ENCODE measurements around the gene NFIA.
A peak's percentile ranks its signal among the peaks of the same experiment; 100 is the strongest.

The NFIA gene

DNA sequence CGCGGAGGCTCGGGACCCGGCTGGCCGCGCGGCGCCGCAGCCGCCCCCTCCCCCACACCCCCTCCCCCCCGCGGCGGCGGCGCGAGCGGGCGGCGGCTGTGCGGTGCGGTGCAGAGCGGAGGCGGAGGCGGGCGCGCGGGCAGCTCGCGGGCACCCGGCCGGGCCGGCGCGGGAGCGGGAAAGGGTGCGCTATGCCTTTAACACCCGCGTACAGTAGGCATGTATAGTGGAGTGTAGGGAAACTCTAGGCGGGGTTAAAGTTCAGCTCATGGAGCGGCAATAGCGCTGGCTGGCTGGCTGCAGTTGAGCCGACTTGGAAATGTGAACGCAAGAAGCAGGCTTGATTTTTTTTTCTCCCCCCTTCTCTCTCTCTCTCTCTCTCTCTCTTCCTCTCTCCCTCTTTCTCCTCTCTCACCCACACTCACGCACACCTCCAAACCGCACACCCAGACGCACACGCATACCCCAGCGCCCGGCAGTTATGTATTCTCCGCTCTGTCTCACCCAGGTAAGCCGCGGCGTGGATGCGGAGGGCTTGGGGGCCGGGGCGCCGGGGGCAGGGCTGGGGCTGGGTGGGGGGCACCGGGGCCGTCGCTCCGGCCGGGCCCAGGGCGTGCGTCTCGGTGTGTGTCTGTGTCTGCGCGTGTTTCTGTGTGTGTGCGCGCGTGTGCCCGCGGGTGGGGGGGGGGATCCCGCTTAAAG is at the start of gene NFIA:
NFIA (plus strand) TSS at position 251 of the 702 bp plus-strand sequence.
- DNase-seq, result peak in 30 of 51 donors; percentile 22 to 74 (median 52)

DNA sequence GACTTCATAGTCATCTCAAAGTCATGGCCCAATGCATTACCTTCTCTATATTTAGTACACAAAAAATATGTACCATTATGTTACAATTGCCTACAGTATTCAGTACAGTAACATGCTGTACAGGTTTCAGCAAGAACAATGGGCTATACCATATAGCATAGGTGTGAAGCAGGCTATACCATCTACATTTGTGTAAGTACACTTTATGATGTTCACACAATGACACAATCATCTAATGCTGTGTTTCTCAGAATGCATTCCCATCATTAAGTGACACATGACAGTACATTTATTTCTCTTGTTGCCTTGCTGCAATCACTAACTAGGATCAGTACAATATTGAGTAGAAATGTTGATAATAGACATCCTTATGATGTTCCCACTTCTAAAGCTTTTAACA is 46.5 kb upstream of the NFIA start:
- DNase-seq, result no peak

DNA sequence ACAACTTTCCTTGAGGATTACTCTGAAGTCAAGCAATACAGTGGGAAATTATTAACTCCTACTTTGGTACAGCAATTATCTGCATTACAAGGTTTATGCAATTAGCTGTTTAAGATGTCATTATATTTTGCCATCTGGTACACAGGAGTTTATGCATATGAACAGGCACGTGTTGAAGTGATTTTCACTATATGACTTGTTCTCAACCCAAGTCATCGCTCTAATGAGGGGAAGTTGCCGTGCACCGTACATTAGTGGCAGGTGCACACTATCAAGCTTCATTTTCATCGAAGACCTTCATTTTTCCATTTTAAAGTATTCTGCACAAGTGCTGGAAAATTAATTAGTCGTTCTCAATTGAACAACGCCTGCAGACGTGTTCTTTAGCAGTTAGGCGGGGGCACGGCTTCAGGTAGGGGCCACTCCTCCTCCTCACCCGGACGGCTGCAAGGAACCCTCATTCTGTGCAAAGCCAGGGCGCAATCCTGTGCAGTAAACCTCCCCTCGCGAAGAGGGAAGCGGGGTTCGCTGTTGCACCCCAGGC is 39.8 kb upstream of the NFIA start:
- no peak for DNase-seq

- DNase-seq, result peak in 50 of 51 donors; percentile 15 to 88 (median 69)
These were observed 39.1 kb upstream of the NFIA start for GRCh38 chr1:61043010-61043820.

GRCh38 chr1:61046434-61046833 is 35.9 kb upstream of the NFIA start:
- no peak for DNase-seq

GRCh38 chr1:61047061-61047460 is 35.3 kb upstream of the NFIA start:
- no peak for DNase-seq

DNA sequence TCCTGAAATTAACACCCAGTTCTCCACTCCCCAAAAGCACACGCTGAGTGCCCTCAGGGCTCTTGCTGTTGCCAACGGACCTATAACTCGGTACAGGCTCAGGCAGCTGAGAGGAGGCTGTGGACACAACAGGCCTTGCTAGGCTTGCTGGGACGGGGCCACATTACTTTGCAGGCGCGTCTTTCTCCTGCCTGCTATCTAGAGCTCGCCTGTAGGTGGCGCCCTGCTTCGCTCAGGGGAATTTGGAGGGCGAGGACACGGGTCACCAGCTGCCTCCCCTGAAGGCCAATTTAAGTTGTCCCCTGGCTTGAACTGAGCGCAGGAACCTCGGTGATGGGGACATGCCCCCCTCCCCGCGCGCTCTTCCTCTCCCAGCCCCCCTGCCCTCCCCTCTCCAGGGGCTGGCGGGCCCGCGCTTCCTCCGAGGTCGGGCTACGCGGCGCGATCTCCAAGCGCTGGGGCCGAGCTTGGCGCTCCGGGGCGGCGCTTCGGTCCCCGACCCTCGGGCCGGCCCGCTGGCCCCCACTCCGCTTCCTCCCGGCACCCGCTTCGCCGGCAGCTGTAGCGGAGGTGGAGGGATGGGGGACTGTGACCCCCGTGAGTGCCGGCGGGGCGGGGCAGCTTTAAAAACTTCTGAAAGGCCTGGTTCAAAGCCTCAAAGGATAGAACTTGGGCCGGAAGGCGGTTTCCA is 32.4 kb upstream of the NFIA start:
- peak; percentile 62 to 96 (median 88) for DNase-seq

DNA sequence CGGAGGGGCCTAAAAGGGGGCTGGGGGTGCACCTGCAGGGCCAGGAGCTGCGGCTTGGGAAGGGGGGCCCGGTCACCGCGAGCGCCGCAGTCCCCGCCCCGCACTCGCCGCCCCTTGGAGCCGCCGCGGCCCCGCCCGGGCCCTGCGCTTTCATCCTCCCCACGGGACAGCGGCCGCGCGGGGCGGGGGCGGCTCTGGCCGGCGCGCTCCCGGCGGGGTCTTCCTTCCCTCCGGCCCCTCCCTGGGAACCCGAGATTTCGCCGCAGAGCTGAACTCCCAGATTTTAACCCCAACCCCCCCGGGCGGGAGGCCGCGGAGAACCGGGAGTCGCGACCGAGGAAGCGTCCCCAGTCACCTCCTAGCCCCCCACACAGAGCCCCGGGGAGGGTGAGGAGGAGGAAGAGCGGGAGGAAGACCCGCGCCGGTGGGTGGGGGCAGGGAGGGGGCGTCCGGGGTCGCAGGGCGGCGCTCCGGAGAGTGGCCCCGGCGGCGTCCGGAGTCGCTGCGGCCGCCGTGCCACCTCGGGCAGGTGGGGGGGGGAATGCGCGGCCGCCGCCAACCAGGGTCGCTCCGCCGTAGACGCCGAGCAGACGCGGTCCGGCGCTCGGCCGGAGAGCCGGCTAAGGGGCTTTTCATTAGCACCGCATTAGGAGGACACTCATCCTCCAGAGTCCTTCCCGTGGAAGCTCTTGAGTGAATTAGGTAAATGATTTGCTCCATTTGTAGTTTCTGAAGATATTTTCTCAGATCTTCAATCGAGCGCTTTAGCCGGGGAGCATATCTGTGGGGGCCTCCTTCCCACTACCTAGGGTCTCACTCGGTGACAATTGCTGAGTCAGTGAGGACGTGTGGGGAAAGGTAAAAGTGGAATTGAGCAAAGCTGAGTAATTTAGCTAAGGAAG is 31.6 kb upstream of the NFIA start:
- peak in 25 of 51 donors; percentile 31 to 83 (median 64) for DNase-seq

- peak in 1 of 51 donors; percentile 24 for DNase-seq
These were observed 31.0 kb upstream of the NFIA start for GRCh38 chr1:61051443-61051718.

DNA sequence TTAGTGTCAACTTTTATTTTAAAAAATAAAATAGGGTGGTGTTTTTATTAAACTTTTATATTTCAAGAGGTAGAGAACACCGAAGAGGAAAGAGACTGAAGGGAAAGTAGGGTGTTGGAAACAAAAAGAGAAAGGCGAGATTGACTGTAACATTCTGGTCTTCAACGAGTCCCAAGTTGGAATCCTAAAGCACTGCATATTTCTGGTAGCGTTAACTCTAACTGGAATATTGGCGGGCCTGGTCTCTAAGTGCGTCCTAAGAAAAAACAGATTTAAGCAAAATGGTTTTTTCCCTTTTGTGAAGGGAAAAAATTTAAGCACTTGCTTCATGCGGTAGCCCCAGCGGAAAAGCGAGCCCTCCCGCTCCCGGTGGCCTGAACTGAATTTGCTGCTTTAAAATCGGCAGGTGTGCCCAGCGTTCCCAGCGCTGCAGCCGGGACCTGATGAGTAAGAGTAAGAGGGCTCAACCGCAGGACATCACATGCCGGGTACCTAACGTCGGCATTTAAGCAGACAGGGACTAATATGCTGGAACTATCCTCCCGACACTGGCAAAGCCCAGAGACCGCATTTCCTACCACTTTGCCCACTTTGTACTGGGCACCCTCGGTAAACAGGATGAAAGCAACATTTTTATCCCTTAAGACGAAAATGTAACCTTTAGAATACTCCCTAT is 30.5 kb upstream of the NFIA start:
- DNase-seq, result peak in 17 of 51 donors; percentile 2 to 48 (median 13)

DNA sequence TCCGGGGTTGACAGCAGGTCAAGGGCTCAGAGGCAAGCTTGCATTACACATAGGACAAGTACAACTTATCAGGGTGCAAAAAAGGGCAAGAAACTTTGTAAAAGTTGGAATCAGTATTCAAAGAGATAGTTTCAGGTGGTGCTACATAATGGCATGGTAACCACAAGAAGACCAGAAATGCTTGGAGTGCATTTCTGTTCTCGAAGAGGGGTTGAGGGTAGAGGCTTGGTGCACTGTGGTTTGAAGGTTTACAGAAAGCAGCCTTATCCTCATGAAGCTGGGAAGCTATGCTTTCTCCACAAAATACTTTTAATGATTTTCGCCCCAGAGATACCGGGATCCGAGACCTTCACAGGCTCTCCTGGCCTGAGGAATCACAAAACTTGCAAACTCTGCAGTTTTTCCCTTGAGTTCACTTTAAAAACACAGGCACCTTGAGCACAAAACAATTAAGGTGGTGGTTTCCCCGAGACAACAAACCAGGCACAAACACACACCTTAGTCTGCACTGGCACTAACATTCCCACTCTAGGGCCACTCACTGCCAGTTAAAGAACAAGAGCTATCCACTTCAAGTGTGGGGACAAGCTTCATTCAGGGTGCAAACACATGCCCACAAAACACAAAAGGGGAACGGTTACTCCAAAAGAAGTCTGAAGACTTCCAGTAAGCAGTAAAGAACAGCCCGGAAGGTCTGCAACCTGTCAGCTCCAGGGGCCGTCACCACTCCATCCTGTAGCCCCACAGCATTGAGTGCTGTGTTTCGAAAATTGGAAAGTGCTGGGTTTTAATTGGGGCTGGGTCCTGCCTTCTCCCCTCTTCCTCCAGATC is 29.8 kb upstream of the NFIA start:
- DNase-seq, result peak in 10 of 51 donors; percentile 5 to 47 (median 14)

- peak in 1 of 51 donors; percentile 50 for DNase-seq
These were observed 29.1 kb upstream of the NFIA start for GRCh38 chr1:61053226-61053711.

GRCh38 chr1:61053712-61054600 is 28.4 kb upstream of the NFIA start:
- peak in 35 of 51 donors; percentile 16 to 79 (median 45) for DNase-seq

DNA sequence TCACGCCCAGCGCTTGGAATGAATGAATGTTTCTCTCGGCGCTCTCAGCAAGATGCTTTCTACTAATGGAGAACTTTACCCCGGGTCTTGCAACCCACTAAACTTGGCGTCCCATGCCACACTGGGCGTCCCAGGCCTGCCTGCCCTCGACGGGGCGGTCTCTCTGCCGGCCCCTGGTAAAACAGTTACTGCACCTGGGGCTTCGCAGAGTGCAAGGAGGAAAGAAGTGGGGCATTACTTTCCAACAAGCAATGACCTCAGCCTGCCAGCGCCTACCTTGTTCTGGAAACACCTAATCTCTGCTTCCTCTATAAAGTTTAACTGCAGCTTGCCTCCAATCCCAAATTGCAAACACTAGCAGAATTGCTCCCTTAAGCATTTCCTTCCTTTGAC is 27.8 kb upstream of the NFIA start:
- no peak for DNase-seq

GRCh38 chr1:61055110-61055614 is 27.2 kb upstream of the NFIA start:
- DNase-seq, result no peak

DNA sequence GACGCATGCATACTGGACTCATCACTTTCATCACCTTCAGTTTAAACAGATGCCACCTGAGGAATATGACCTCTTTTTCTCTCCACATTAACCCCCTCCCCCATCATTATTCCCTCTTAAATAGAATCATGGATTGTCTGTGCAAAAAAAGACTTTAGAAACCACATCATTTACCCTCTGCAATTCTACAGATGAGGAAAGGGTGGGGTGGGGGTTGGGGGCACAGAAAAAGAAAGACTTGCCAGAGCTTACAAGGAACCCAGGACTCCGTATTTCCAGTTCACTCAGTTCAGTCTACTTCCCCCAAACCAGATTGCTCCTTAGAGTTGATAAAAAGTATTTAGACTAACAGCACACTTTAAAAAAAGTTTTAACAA is 26.2 kb upstream of the NFIA start:
- peak in 1 of 51 donors; percentile 43 for DNase-seq

GRCh38 chr1:61056573-61057439 is 25.6 kb upstream of the NFIA start:
- peak in 39 of 51 donors; percentile 9 to 74 (median 50) for DNase-seq

Data from hypothalamus (tissue), 51 donors.